WTC11 (cell line): ENCODE data around the gene PODXL. TPM values are rescaled to one million over a fixed set of nuclear protein-coding genes. Genes with fewer than 3 reads are reported as not detected.

Experiments
- ATF1 ChIP-seq: sonication (generic); formaldehyde crosslinking; IDR thresholded peaks from 2 replicates; pipeline ENCODE4 v1.8.1; 2023; ENCODE audit warnings: mild to moderate bottlenecking, moderate library complexity, missing genetic modification reagents
- CBFB ChIP-seq: sonication (generic); formaldehyde crosslinking; IDR thresholded peaks from 2 replicates; pipeline ENCODE4 v1.8.1; 2022; ENCODE audit warnings: mild to moderate bottlenecking, low read depth, missing genetic modification reagents
- ETV6 ChIP-seq: sonication (generic); formaldehyde crosslinking; IDR thresholded peaks from 2 replicates; pipeline ENCODE4 v1.8.1; 2022; ENCODE audit warnings: mild to moderate bottlenecking, missing genetic modification reagents
- GRHL2 ChIP-seq: fragments of 250-450 bp; sonication (Bioruptor Pico); IDR thresholded peaks from 2 replicates; pipeline ENCODE4 v1.8.0; 2022; ENCODE audit warnings: mild to moderate bottlenecking, moderate library complexity; ENCODE audit not compliant: insufficient replicate concordance, severe bottlenecking
- GTF2I ChIP-seq: fragments of 250-450 bp; sonication (Bioruptor Pico); conservative IDR thresholded peaks from 2 replicates; pipeline ENCODE4 v1.4.0; 2021; ENCODE audit warnings: mild to moderate bottlenecking
- MXD4 ChIP-seq: fragments of 250-450 bp; sonication (Bioruptor Pico); IDR thresholded peaks from 2 replicates; pipeline ENCODE4 v1.8.0; 2021; ENCODE audit warnings: mild to moderate bottlenecking, moderate library complexity, borderline replicate concordance
- NFATC4 ChIP-seq: fragments of 250-450 bp; sonication (Bioruptor Pico); IDR thresholded peaks from 2 replicates; pipeline ENCODE4 v1.9.0; 2021; ENCODE audit warnings: mild to moderate bottlenecking
- SP1 ChIP-seq: sonication (generic); formaldehyde crosslinking; conservative IDR thresholded peaks from 2 replicates; pipeline ENCODE4 v1.8.1; 2022; ENCODE audit warnings: missing genetic modification reagents
- ZNF263 ChIP-seq: sonication (generic); formaldehyde crosslinking; IDR thresholded peaks from 2 replicates; pipeline ENCODE4 v1.8.1; 2022; ENCODE audit warnings: low read depth, mild to moderate bottlenecking, moderate library complexity, missing genetic modification reagents
- ZNF317 ChIP-seq: sonication (generic); formaldehyde crosslinking; IDR thresholded peaks from 2 replicates; pipeline ENCODE4 v1.8.1; 2023; ENCODE audit warnings: low read depth, mild to moderate bottlenecking, moderate library complexity, missing genetic modification reagents, borderline replicate concordance
- ZNF671 ChIP-seq: fragments of 250-450 bp; sonication (Bioruptor Pico); IDR thresholded peaks from 2 replicates; pipeline ENCODE4 v1.8.0; 2021; ENCODE audit warnings: mild to moderate bottlenecking
- total RNA-seq: library from RNA; stranded (reverse); gene quantifications from 3 replicates; pipeline ENCODE4 v1.2.3, GENCODE V29; 2021
- TF ChIP-seq, protein P1 (sequence below): sonication (generic); formaldehyde crosslinking; IDR thresholded peaks from 2 replicates; pipeline ENCODE4 v1.8.0; 2023; ENCODE audit warnings: mild to moderate bottlenecking, missing genetic modification reagents
- TF ChIP-seq, protein P2 (sequence below): sonication (generic); formaldehyde crosslinking; IDR thresholded peaks from 2 replicates; pipeline ENCODE4 v1.8.1; 2023; ENCODE audit warnings: mild to moderate bottlenecking, missing genetic modification reagents, borderline replicate concordance
- TF ChIP-seq, protein P3 (sequence below): sonication (generic); formaldehyde crosslinking; IDR thresholded peaks from 2 replicates; pipeline ENCODE4 v1.8.1; 2022; ENCODE audit warnings: mild to moderate bottlenecking, moderate library complexity, missing genetic modification reagents
- TF ChIP-seq, protein P4 (sequence below): fragments of 250-450 bp; sonication (Bioruptor Pico); IDR thresholded peaks from 2 replicates; pipeline ENCODE4 v1.9.0; 2021; ENCODE audit warnings: mild to moderate bottlenecking, borderline replicate concordance
- TF ChIP-seq, protein P5 (sequence below): fragments of 250-450 bp; sonication (Bioruptor Pico); conservative IDR thresholded peaks from 2 replicates; pipeline ENCODE4 v1.9.0; 2021; ENCODE audit warnings: mild to moderate bottlenecking
- TF ChIP-seq, protein P6 (sequence below): sonication (generic); formaldehyde crosslinking; IDR thresholded peaks from 2 replicates; pipeline ENCODE4 v1.8.1; 2022; ENCODE audit warnings: mild to moderate bottlenecking, missing genetic modification reagents, moderate library complexity, borderline replicate concordance
- TF ChIP-seq, protein P7 (sequence below): sonication (generic); formaldehyde crosslinking; IDR thresholded peaks from 2 replicates; pipeline ENCODE4 v1.8.1; 2022; ENCODE audit warnings: low read depth, missing genetic modification reagents, borderline replicate concordance
- TF ChIP-seq, protein P8 (sequence below): sonication (generic); formaldehyde crosslinking; IDR thresholded peaks from 2 replicates; pipeline ENCODE4 v1.8.1; 2022; ENCODE audit warnings: low read depth, mild to moderate bottlenecking, moderate library complexity, missing genetic modification reagents, borderline replicate concordance

PODXL gene
- total RNA-seq, 1 experiment from 2014 or later = 483 TPM

DNA sequence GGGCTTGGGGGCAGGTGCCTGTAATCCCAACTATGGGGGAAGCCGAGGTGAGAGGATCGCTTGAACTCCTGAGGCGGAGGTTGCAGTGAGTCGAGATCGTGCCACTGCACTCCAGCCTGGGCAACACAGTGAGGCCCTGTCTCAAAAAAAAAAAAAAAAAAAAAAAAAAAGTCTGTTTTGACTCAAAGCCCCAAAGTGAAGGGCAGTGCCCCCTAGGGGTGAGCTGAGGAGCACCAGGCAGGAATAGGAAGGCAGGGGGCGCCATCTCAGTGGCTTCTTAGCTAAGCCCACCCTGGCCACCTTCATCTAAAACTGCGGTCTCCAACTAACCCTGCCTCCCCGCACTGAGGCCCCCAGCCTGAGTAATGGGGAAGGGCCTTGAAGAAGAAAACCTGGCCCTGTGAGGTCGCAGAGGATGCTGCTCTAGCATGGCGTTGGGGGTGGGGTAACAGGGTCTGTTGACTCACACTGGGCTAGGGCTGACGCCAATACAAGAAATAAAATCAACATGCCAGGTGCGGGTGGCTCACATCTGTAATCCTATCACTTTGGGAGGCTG is 9.8 kb downstream of the PODXL start (continued):
- TF ChIP-seq, protein P1, sequence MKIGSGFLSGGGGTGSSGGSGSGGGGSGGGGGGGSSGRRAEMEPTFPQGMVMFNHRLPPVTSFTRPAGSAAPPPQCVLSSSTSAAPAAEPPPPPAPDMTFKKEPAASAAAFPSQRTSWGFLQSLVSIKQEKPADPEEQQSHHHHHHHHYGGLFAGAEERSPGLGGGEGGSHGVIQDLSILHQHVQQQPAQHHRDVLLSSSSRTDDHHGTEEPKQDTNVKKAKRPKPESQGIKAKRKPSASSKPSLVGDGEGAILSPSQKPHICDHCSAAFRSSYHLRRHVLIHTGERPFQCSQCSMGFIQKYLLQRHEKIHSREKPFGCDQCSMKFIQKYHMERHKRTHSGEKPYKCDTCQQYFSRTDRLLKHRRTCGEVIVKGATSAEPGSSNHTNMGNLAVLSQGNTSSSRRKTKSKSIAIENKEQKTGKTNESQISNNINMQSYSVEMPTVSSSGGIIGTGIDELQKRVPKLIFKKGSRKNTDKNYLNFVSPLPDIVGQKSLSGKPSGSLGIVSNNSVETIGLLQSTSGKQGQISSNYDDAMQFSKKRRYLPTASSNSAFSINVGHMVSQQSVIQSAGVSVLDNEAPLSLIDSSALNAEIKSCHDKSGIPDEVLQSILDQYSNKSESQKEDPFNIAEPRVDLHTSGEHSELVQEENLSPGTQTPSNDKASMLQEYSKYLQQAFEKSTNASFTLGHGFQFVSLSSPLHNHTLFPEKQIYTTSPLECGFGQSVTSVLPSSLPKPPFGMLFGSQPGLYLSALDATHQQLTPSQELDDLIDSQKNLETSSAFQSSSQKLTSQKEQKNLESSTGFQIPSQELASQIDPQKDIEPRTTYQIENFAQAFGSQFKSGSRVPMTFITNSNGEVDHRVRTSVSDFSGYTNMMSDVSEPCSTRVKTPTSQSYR (CRISPR knock-in tag) = no peak
- TF ChIP-seq ZNF317 (CRISPR knock-in tag) (no peak), GTF2I (CRISPR knock-in tag) (peak; percentile 56; the same call in 1 of the 2 replicates), SP1 (CRISPR knock-in tag) (no peak), ZNF671 (CRISPR knock-in tag) (no peak), ZNF263 (CRISPR knock-in tag) (no peak), ETV6 (0 out of 2 replicates have a peak, but pooled peaks have one; percentile 45), CBFB (CRISPR knock-in tag) (no peak), GRHL2 (CRISPR knock-in tag) (no peak), MXD4 (no peak), ATF1 (CRISPR knock-in tag) (no peak), NFATC4 (no peak)
- TF ChIP-seq, protein P2, sequence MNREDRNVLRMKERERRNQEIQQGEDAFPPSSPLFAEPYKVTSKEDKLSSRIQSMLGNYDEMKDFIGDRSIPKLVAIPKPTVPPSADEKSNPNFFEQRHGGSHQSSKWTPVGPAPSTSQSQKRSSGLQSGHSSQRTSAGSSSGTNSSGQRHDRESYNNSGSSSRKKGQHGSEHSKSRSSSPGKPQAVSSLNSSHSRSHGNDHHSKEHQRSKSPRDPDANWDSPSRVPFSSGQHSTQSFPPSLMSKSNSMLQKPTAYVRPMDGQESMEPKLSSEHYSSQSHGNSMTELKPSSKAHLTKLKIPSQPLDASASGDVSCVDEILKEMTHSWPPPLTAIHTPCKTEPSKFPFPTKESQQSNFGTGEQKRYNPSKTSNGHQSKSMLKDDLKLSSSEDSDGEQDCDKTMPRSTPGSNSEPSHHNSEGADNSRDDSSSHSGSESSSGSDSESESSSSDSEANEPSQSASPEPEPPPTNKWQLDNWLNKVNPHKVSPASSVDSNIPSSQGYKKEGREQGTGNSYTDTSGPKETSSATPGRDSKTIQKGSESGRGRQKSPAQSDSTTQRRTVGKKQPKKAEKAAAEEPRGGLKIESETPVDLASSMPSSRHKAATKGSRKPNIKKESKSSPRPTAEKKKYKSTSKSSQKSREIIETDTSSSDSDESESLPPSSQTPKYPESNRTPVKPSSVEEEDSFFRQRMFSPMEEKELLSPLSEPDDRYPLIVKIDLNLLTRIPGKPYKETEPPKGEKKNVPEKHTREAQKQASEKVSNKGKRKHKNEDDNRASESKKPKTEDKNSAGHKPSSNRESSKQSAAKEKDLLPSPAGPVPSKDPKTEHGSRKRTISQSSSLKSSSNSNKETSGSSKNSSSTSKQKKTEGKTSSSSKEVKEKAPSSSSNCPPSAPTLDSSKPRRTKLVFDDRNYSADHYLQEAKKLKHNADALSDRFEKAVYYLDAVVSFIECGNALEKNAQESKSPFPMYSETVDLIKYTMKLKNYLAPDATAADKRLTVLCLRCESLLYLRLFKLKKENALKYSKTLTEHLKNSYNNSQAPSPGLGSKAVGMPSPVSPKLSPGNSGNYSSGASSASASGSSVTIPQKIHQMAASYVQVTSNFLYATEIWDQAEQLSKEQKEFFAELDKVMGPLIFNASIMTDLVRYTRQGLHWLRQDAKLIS (CRISPR knock-in tag) = no peak
- TF ChIP-seq, protein P3, sequence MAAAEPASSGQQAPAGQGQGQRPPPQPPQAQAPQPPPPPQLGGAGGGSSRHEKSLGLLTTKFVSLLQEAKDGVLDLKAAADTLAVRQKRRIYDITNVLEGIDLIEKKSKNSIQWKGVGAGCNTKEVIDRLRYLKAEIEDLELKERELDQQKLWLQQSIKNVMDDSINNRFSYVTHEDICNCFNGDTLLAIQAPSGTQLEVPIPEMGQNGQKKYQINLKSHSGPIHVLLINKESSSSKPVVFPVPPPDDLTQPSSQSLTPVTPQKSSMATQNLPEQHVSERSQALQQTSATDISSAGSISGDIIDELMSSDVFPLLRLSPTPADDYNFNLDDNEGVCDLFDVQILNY (CRISPR knock-in tag) = no peak
- TF ChIP-seq, protein P4, sequence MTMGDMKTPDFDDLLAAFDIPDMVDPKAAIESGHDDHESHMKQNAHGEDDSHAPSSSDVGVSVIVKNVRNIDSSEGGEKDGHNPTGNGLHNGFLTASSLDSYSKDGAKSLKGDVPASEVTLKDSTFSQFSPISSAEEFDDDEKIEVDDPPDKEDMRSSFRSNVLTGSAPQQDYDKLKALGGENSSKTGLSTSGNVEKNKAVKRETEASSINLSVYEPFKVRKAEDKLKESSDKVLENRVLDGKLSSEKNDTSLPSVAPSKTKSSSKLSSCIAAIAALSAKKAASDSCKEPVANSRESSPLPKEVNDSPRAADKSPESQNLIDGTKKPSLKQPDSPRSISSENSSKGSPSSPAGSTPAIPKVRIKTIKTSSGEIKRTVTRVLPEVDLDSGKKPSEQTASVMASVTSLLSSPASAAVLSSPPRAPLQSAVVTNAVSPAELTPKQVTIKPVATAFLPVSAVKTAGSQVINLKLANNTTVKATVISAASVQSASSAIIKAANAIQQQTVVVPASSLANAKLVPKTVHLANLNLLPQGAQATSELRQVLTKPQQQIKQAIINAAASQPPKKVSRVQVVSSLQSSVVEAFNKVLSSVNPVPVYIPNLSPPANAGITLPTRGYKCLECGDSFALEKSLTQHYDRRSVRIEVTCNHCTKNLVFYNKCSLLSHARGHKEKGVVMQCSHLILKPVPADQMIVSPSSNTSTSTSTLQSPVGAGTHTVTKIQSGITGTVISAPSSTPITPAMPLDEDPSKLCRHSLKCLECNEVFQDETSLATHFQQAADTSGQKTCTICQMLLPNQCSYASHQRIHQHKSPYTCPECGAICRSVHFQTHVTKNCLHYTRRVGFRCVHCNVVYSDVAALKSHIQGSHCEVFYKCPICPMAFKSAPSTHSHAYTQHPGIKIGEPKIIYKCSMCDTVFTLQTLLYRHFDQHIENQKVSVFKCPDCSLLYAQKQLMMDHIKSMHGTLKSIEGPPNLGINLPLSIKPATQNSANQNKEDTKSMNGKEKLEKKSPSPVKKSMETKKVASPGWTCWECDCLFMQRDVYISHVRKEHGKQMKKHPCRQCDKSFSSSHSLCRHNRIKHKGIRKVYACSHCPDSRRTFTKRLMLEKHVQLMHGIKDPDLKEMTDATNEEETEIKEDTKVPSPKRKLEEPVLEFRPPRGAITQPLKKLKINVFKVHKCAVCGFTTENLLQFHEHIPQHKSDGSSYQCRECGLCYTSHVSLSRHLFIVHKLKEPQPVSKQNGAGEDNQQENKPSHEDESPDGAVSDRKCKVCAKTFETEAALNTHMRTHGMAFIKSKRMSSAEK (CRISPR knock-in tag) = peak; percentile 73; the same call in 1 of the 2 replicates
- TF ChIP-seq, protein P5, sequence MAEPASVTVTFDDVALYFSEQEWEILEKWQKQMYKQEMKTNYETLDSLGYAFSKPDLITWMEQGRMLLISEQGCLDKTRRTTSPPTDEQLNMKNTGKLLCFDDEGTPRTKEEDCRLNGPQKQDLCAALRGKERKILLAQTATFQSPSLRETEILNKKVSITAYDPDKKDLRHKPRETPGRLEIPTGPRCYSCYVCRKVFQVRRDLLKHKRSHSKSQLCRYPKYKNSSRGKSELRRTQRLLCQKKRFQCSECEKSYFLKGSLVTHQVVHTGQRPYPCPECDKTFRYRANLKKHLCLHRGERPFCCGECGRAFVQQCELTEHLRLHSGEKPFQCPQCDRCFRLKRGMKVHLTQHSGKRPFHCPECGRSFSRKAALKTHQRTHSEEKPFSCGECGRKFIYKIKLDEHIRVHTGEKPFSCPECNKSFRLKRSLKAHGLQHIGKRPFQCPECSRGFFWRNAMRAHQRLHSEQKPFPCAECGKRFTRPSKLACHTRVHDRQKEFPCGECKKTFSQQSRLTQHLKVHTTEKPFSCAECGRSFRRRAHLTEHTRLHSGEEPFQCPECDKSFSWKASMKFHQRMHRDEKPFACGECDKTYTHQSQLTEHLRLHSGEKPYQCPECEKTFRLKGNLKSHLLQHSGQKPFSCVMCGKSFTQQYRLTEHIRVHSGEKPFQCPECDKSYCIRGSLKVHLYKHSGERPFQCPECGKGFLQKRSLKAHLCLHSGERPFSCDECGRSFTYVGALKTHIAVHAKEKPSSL (CRISPR knock-in tag) = no peak
- TF ChIP-seq, protein P6, sequence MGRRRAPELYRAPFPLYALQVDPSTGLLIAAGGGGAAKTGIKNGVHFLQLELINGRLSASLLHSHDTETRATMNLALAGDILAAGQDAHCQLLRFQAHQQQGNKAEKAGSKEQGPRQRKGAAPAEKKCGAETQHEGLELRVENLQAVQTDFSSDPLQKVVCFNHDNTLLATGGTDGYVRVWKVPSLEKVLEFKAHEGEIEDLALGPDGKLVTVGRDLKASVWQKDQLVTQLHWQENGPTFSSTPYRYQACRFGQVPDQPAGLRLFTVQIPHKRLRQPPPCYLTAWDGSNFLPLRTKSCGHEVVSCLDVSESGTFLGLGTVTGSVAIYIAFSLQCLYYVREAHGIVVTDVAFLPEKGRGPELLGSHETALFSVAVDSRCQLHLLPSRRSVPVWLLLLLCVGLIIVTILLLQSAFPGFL (CRISPR knock-in tag) = no peak
- TF ChIP-seq, protein P7, sequence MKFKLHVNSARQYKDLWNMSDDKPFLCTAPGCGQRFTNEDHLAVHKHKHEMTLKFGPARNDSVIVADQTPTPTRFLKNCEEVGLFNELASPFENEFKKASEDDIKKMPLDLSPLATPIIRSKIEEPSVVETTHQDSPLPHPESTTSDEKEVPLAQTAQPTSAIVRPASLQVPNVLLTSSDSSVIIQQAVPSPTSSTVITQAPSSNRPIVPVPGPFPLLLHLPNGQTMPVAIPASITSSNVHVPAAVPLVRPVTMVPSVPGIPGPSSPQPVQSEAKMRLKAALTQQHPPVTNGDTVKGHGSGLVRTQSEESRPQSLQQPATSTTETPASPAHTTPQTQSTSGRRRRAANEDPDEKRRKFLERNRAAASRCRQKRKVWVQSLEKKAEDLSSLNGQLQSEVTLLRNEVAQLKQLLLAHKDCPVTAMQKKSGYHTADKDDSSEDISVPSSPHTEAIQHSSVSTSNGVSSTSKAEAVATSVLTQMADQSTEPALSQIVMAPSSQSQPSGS = no peak
- TF ChIP-seq, protein P8, sequence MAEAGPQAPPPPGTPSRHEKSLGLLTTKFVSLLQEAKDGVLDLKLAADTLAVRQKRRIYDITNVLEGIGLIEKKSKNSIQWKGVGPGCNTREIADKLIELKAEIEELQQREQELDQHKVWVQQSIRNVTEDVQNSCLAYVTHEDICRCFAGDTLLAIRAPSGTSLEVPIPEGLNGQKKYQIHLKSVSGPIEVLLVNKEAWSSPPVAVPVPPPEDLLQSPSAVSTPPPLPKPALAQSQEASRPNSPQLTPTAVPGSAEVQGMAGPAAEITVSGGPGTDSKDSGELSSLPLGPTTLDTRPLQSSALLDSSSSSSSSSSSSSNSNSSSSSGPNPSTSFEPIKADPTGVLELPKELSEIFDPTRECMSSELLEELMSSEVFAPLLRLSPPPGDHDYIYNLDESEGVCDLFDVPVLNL (CRISPR knock-in tag) = no peak
